ENCODE data around the gene ODF2L.

Gene ODF2L

DNA sequence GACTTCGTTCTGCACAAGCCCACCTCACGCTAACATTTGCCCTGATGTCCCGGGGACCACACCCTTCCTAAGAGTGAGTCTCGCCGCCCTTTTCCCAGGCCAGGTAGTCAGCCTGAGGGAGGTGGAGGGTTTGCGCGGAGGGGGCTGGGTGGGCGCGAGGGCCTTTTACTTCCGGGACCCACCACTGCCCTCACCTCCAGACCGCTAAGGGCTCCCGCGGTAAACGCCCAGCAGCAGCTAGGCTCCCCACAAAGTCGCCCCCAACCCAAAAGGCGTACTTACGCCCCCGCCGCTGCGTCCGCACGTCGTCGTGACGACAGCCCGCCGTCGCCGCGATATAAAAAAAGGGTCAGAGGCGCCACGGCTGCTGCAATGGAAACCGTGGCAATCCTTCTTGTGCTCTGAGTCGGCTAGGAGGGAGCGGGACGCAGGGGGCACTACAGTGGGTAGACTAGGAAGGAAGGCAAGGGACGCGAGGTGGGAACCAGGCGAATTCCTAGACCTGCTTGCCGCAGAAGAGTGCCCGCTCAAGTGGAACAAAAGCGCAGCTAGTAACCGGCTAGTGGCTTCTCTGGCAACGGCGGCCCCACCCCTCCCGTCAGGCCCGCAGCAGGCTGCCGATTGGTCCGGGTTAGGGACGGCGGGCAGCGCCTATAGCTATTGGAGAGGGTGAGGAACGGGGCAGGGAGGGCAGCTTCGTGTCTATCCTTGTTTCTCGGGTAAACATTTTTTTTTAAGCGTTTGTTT, at the start of gene ODF2L:
Gene ODF2L, minus strand, starts transcription at position 573 of the 747 bp plus-strand sequence. CDS start 9,296 bp downstream, outside the sequence.
- H3K4me3 ChIP-seq (ENCODE audit: low read length) = peak within 1 kb of the TSS; percentile 65

DNA sequence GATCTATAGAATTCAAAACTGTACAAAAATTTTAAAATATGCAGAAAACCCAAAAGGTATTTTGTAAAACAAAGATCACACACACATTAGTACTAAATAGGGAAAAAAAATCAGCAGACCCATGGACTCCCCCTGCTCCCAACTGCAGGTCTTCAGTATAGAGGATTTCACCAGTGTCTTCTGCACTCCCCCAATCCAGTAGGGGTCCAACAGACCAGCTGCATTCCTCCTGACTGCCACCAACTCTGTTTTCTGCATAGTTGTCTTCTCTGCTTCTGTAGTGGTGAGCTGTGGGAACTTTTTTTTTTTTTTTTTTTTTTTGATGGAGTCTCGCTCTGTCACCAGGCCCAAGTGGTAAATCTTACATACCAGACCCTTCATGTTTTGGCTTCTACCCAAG, 49.8 kb upstream of the ODF2L start:
- TF ChIP-seq ZNF274 (IDR thresholded peaks at IDR 0.05; ENCODE audit: low read depth, low read length) = no peak
- H3K4me3 ChIP-seq (ENCODE audit: low read length) = no peak overlapping the region

More for the DNA sequence above, at the start of gene ODF2L:
- no peak for TF ChIP-seq ZNF274 (IDR thresholded peaks at IDR 0.05; ENCODE audit: low read depth, low read length)

- no peak for TF ChIP-seq ZNF274 (IDR thresholded peaks at IDR 0.05; ENCODE audit: low read depth, low read length)
- H3K4me3 ChIP-seq (ENCODE audit: low read length) = no peak overlapping the region
These were observed 45.9 kb upstream of the ODF2L start for GRCh38 chr1:86441997-86442396.

DNA sequence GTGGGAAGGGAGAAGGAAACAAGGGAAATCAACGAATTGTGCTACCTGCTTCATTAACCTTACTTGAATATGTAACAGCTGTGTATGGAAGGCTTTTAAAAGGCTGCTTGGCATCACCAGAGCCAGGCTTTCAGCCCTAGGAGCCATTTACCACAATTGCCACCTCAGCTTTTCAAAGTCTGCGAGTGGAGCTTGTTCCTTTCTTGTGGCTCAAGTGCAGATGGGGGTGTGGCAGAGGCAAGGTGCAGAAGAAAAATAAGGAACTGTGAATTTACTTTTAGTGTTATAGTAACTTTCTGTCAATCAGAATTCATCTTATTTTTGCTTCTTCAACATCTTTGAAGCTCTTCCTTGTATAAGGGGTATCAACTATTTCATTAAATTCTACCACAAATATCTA, 45.5 kb upstream of the ODF2L start:
- H3K4me3 ChIP-seq (ENCODE audit: low read length) = no peak overlapping the region
- TF ChIP-seq ZNF274 (IDR thresholded peaks at IDR 0.05; ENCODE audit: low read depth, low read length) = no peak

GRCh38 chr1:86436041-86436440, 39.9 kb upstream of the ODF2L start:
- no peak overlapping the region for H3K4me3 ChIP-seq (ENCODE audit: low read length)
- no peak for TF ChIP-seq ZNF274 (IDR thresholded peaks at IDR 0.05; ENCODE audit: low read depth, low read length)

DNA sequence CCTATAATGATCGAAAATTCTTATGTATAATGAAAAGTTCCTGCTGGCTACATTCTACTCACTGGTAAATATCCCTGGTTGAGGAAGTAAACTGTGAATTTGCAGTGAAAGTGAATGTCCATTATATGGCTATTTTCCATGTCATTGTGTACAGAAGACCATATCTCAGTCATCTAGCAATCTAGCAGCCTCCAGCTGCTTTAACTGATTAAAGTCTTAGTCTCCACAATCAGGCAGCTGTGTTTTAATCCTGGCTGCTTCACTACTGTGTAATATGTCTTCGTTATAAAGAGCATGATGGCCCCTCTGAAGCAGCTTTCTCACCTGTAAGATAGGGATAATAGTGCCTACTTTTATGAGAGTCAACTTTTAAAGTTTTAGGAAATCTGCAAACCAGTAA, 39.2 kb upstream of the ODF2L start:
- H3K4me3 ChIP-seq (ENCODE audit: low read length) = no peak overlapping the region
- no peak for TF ChIP-seq ZNF274 (IDR thresholded peaks at IDR 0.05; ENCODE audit: low read depth, low read length)

GRCh38 chr1:86434059-86434458, 37.9 kb upstream of the ODF2L start:
- H3K4me3 ChIP-seq (ENCODE audit: low read length) = no peak overlapping the region
- no peak for TF ChIP-seq ZNF274 (IDR thresholded peaks at IDR 0.05; ENCODE audit: low read depth, low read length)

GRCh38 chr1:86430376-86430775, 34.3 kb upstream of the ODF2L start:
- TF ChIP-seq ZNF274 (IDR thresholded peaks at IDR 0.05; ENCODE audit: low read depth, low read length) = no peak

DNA sequence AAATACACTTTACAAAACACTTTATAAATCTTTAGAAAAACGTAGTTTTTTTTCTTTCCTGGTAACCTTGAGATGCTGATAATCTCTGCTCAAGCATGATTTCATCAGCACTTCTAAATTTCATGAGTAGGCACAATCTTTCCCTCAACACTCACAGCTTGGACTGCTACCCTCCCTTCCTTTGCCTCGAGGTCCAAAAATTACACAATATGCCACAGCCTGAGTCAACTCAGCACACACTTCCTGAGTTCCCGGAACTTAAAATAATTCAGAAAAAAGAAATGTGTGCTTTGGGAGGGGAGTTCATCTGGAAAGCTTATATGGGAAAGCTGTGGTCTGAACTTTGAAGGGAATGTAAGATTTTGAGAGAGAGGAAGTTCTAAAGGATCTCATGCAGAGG, 33.7 kb upstream of the ODF2L start:
- TF ChIP-seq ZNF274 (IDR thresholded peaks at IDR 0.05; ENCODE audit: low read depth, low read length) = no peak
- H3K4me3 ChIP-seq (ENCODE audit: low read length) = no peak overlapping the region

More at GRCh38 chr1:86430376-86430775, 34.3 kb upstream of the ODF2L start:
- no peak overlapping the region for H3K4me3 ChIP-seq (ENCODE audit: low read length)

DNA sequence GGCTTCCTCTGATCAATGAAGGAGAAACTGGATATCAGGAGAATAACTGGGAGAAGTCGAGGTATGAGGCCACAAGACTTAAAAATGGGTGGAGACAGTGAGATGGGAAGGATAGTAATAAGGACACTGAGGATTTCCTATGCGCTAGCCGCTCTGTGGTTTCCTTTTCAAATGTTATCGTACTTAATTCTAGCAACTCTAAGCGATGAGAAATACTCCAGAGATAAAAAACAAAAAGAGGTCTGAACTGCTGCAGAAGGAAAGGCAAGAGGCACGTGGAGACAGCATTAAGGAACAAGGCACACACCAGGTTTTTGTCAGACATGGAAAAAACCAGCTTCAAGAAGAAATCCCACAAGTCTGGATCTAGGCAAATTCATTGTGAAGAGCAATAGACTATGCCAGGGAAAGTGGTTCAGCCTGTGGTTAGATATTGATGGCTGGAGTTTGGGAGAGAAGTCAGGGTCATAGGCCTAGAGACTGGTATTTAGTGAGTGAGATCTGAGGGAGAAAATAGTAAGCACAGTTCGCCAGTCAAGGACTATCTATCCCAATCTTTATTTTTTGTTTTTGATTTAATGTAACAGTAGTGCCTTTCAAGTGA, 33.1 kb upstream of the ODF2L start:
- TF ChIP-seq ZNF274 (IDR thresholded peaks at IDR 0.05; ENCODE audit: low read depth, low read length) = no peak
- no peak overlapping the region for H3K4me3 ChIP-seq (ENCODE audit: low read length)

DNA sequence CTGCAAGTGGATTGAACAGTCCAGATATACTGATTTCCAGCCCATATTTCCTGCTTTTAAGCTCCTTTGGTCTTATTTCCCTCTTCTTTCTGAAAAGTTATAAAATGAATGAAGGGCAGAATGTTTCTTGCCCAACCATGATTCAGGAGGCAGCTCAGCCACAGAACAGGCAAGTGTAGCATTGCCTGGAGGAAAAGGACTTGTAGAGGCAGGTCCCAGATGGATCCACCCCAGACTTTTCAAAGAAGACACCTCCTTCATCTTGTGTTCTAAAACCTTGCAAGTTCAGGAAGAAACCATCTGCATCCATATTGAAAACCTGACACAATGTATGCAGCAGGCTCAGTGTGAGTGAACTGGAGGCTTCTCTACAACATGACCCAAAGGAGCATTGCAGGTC, 27.8 kb upstream of the ODF2L start, which contains the start of gene CLCA2:
Gene CLCA2, plus strand, starts transcription at position 299 of the 400 bp plus-strand sequence. Its CDS starts 77 bp downstream, at position 376.
- TF ChIP-seq ZNF274 (IDR thresholded peaks at IDR 0.05; ENCODE audit: low read depth, low read length) = no peak

GRCh38 chr1:86423473-86423872, 27.4 kb upstream of the ODF2L start:
- no peak overlapping the region for H3K4me3 ChIP-seq (ENCODE audit: low read length)
- TF ChIP-seq ZNF274 (IDR thresholded peaks at IDR 0.05; ENCODE audit: low read depth, low read length) = no peak

More for the DNA sequence above, 27.8 kb upstream of the ODF2L start, which contains the start of gene CLCA2:
- H3K4me3 ChIP-seq (ENCODE audit: low read length) = no peak within 1 kb of the TSS

DNA sequence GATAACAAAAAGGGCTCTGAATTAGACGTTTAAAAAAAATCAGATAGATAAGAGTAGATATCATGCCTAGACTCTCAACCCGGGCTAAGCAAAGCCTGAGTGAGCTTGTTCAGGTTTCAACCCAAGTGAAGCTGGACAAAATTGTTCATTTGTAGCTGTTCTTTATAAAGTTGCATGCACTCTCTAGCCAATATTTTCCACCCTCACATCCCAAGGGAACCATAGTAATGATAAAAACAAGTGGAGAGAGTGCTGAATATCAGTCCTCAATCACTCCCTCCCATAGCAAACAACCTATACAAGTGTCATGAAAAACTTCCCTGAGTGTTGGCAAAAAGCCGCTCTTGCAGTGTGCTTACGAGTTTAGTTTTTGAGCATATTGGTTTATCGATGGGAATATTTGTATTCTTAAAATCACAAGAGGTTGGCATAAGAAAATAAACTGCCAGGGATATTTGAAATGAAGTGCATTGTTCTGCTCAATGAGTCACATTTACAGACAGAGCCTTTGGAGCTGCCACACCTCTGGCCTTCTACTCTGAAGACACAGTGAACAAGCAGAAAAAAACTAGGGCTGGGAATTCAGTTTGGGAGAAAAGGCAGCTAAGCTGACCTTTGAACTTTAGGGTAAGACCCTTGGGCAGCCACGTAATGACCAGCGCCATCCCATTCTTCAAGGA, 25.6 kb upstream of the ODF2L start:
- TF ChIP-seq ZNF274 (IDR thresholded peaks at IDR 0.05; ENCODE audit: low read depth, low read length) = no peak
- no peak overlapping the region for H3K4me3 ChIP-seq (ENCODE audit: low read length)

DNA sequence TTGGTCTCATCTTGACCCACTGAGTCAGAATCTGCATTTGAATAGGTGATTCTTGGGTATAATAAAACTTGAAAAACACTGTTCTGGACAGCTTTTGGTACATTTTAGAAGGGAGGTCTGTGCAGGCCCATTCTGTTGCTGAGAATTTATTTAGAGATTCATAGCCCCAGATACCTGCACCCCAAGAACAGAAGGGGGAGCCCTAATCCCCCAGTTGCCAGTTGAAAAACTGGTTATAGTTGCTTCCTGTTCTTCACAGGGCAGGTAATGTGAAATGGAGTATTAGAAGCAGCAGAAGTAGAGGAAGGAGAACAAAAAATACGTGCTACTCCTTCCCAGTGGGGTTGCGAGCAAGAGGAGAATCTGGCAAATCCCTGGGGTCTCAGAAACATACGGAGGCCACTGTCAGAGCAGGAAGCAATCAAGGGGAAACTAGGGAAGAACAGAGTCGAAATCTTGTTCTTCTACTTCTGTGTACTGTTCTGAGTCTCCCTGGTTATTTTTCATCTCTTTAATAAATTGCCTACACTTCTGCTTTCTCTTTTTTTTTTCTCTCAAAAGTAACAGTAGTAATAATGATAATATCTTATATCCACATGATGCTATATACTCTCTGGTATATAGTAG, 23.3 kb upstream of the ODF2L start:
- peak overlapping the region; percentile 36; the same call in 1 of the 2 replicates for H3K4me3 ChIP-seq (ENCODE audit: low read length)
- TF ChIP-seq ZNF274 (IDR thresholded peaks at IDR 0.05; ENCODE audit: low read depth, low read length) = no peak

Data from GM08714 (cell line).